ENCODE data around the gene NGB.

NGB gene

DNA sequence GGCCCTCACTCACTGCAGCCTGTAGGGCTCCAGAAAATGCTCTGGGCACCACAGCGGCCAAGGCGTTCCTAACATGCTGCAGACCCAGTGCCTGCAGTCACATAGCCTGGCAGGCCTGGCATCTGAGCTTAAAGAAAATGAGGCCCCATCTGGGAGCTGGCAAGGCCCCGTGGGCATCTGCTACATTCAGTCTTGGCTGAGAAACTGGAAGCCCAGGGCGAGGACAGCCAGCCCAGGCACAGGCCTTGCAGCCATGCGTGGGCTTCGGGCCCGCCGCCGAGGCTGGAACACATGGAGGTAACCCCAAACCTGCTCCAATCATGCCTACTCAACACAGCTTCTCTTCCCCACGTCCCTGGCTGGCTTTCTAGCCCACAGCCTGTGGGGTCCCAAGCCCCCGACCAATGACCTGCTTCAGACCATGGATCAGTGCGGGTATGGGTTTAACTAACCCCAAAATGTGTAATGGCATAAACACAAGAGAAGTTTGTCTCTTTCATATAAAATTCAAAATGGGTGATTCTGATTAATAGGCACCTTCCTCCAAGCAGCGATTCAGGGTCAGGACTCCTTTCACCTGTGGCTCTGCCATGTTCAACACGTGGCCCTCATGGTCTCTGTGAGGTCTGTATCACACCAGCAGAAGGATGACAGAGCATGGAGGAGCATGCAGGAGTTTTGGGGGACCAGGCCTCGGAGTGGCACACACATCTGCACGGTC lies 6.4 kb downstream of the NGB start:
- DNase-seq (ENCODE audit: low spot score) = no peak

DNA sequence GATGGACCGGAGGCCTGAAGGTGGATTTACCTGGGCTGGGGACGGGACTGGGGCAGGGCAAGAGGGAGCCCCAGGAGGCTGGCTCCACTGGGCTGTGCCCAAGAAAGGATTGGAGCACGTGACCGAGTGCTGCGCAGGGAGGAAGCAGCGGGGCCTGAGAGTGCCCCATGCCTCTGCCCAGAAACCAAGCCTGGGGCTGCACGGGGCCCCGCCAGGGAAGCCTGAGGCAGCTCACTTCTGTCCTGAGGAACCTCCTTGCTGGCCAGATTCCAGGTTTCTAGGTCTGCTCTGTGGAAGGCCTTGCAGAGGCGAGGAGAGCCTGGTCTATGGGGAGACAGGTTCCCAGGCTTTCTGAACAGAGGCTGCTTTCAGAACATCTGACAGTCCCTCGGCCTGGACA lies 10.4 kb downstream of the NGB start:
- no peak for DNase-seq (ENCODE audit: low spot score)

DNA sequence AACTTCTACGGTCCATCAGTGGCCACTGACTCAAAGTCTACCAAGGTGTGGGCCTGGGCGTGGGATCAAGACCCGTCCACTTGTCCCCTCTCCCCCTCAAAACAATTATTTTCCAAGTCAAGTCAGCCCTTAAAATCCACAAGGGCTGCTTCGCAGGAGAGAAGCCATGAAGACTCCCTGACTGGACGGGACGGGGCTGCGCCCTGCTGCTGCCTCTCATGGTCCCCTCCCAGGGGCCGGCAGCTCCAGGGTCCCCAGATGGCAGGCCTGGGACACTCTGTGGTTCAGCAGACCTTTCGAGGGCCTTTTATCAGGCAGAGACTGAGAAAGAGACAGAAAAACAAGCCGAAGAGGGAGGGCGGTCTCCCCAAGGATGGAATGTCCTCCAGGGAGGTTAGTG lies 10.8 kb downstream of the NGB start:
- DNase-seq (ENCODE audit: low spot score) = no peak

DNA sequence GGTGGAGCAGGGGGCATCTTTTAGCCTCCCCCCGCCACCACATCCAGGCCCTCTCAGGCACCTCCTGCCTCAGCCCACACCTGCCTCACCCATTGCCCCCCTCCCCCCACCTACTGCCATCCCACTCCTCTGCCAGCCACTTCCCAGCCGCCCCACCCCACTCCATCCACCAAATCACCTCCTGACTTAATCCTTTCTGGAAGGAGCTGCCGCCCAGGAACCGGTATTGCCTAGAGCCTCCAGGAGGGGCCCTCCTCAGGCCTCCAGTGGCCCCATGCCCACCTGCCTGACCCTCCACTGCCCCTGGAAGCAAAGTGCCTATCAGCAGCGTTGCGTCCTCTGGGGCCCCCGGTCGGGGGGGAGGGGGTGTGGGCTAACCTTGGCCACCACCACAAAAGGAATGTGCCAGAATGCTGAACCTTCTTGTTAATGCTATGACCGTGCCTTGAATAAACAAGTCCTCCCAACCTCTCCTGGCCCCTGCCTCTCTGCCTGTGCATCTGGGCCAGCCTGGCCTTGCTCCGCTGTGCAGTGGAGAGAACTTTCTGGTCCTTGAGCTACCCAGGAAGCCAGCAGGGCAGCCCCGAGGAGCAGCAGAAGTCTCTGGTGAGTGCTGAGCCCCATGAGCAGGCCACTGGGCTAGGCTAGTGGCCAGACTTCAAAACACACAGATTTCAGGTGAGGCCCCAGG lies 11.8 kb downstream of the NGB start:
- no peak for DNase-seq (ENCODE audit: low spot score)

DNA sequence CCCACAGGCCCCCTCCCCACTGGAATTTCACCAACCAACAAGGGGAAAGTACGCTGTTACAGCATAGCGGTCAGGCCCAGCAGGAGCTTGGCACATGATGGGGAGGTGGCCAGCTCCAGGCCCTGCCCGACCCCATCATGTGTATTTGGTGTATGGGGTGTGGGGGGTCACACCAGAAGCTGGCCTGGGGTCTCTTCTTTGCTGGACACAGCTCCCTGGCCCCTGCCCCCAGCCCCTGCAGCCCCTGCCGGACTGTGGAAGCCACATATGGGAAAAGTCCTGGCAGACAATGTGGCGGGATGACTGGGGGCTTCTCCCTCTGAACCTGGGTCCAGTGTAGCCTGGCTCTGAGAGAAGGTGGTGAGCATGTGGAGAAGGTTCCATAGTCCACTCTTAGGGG lies 12.4 kb downstream of the NGB start:
- DNase-seq (ENCODE audit: low spot score) = no peak

DNA sequence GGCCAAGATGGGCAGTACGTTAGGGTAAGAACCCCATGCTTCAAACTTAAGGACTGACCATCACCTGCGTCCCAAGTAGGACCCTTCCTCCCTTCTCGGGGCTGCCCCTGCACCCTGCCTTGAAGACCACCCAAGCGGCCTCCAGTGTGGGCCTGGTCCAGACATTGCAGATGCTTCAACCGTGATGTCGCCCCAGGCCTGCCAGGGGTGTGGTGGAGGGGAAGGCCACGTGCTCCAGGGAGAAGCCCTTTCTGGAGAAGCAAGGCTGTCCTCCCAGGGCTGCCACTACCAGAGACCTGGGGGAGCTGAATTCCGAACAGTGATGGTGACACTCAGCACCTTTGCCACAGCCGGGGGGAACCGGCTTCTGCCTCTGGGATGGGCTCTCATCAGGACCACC lies 13.3 kb downstream of the NGB start:
- DNase-seq (ENCODE audit: low spot score) = no peak

DNA sequence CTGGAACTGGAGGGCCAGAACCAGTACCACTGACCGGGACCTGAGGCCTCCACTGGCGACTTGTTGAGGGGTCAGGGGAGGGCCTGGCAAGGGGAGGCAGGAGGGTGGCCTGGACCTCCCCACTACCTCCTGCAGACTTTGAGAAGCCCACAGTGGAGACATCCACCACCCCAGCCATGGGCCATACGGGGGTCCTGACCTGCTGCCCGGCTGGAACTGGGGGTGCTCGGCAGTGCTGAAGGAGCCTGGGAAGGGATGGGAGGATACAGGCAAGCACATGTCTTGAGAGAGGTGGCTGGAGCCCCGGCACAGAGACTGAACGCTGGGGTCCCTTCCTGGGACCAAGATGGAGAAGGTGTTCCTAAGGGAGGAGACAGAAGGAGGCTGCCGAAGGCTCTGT lies 14.3 kb downstream of the NGB start:
- no peak for DNase-seq (ENCODE audit: low spot score)

DNA sequence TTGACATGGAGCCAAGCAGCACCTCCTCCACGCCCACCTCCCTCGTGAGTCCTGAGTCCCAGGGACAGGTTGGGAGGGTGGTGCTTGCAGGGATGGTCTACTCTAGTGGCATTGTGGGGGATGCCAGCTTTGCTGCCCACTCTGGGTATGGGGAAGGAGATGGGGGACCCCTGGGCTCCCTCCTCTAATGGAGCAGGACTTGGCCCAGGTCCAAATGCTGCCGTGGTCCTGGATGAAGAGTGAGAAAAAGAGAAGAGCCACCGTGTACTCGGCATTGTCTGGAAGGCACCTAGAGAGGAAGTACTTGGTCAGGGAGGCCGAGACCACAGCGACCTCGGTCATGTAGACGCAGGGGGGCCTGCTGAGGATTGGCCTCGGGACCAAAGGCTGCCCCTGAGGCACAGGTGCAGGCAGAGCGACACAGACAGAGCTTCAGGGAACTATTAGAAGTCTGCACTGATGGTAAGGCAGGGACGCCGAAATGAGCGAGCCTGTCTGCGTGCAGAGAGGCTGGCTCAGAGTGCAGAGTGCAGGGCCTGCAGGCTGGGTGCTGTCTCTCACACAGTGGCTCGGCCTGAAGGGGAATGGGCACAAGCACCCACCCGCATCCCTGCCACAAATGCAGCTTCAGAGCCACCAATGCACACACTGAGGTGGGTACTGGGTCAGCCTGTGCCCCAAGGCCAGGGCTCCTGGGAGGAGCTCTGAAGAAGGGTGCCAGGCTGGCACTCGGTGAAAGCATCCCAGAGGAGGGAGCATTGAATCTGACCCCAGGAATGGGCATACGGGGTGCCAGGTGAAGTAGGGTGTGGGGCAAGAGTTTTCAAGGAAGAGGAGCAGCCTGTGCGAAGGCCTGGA lies 17.4 kb downstream of the NGB start:
- no peak for DNase-seq (ENCODE audit: low spot score)

DNA sequence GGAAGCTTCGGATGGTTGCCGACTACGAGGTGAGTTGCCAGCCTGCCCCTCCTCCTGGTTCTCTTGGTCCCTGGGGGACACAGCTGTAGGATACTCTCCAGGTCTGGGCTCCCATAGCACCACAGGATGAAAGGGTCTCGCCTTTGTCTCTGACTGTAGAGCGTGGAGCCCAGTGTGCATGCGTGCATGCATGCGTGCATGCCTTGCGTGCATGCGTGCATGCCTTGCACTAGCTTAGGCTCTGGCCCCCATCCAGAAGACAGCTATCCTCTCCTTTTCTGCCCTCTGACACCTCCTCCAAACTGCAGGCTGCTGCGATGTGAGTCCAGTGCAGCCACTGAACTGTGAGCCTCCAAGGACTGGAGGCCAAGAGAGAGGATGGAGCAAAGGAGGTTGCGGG lies 19.1 kb downstream of the NGB start:
- no peak for DNase-seq (ENCODE audit: low spot score)

DNA sequence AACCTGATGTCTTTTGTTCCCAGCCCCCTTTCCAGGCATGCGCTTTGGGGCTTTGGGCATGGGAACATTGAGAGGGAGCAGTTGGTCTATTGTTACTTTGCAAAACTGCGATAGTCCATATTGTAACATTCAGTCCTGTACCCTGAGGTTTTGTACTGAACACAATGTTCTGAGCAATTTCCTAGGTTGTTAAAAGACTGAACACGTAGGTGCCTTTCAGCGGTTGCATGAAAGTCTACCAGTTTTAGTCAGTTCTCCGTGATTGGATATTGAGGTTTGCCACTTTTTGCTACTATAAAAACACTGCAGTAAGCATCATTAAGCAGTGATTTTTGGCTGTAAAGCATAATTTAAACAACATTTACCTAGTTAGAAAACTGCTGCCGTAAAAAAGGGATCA lies 20.1 kb downstream of the NGB start:
- DNase-seq (ENCODE audit: low spot score) = no peak

DNA sequence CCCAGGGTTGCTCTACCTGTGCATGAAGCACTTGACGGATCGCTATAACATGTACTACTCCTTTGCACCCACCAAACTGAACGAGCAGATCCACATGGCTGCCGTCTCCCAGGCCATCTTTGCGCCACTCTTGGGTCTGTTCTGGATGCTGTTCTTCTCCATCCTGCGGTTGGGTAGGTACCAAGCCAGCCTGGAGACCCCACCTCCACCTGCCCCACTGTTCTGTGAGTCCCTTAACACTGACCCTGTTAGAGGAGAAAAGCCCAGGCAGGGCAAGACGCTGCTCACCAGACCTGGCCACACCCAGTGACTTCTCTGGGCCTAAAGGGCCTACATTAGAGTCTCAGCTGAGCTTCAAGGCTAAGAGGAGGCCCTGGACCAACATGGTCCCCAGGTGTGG lies 21.7 kb downstream of the NGB start:
- DNase-seq (ENCODE audit: low spot score) = no peak

DNA sequence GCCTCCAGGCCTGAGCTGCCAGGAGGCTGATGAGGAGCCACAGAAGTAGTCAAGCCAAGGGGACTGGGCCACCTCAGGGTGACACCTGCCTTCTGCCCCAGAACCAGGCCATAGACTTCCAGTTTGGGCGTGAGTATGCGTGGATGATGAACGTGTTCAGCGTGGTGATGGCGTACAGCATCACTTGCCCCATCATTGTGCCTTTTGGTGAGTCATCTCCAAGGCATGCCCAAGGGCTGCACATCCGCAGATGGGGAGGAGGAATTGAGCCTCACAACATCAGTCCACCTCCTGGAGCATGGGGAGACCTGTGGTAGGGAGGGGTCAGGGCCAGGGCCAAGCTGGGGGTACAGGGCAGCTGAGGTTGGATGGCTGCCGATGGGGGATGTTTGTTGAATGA lies 22.3 kb downstream of the NGB start:
- no peak for DNase-seq (ENCODE audit: low spot score)

DNA sequence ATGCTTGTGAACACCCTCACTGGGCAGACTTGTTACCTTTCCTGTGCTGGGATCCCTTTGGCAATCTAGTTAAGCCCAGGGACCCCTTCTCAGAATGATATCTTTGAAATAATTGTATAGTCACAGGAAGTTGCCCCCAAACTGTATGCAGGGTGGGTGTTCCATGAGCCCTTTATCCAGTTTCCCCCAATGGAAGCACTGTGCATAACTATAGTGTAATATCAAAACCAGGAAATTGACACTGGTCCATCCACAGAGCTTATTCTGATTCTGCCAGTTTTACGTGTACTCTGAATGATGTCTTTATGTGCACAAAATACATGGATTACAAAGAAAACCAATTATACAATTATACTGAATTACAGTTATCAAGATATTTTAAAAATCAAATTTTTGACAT lies 24.2 kb downstream of the NGB start:
- DNase-seq (ENCODE audit: low spot score) = no peak

DNA sequence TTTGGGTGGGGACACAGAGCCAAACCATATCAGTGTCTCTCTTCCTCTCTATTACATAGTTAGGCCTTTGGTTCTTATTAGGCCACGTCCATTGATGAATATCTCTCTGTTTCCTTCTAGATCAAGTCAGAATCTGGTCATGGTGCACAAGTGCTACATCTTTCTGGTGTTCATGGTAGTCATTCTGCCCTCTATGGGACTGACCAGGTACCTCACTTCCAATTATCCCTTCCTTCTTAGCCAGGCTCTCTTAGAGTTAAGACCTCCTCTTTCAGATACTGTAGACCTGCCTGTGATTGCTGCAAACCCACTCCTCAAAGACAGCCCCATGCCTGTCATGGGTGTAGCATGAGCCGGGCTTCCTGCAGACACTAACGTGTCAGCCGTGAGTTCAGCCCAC lies 25.2 kb downstream of the NGB start:
- DNase-seq (ENCODE audit: low spot score) = no peak

DNA sequence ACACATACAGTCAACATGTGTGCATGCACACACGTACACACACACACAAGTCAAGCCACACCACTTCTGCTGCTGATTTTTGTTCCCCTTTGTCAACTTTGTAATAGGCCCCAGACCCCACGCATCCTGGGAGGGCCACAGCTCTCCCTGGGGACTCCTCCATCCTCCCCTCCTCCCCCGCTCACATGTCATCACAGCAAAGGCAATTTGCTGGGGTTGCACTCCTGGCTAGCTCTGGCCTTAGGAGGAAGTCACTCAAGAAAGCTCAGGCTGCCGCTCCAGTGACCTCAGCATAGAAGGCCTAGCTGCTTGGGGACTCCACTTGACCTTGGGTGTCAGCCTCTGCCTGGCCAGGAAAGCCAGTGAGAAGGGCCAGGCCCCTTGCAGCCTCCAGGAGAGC lies 27.2 kb downstream of the NGB start:
- DNase-seq (ENCODE audit: low spot score) = no peak

DNA sequence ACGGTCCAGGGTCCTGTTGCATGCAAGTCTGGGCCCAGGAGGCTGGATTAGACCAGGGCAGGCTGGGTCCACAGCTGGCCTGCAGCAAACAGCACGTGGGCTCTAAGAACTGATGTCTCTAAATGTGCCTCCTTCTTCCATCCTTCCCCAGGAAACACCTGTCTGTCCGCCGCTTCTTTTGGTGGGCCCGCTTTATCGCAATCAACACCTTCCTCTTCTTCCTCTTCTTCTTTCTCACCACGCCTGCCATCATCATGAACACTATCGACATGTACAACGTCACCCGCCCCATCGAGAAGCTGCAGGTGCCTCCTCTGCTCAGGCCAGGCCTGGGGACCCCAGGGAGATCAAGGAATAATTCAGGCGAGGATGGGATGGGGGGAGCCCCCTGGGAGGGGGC lies 28.3 kb downstream of the NGB start:
- no peak for DNase-seq (ENCODE audit: low spot score)

DNA sequence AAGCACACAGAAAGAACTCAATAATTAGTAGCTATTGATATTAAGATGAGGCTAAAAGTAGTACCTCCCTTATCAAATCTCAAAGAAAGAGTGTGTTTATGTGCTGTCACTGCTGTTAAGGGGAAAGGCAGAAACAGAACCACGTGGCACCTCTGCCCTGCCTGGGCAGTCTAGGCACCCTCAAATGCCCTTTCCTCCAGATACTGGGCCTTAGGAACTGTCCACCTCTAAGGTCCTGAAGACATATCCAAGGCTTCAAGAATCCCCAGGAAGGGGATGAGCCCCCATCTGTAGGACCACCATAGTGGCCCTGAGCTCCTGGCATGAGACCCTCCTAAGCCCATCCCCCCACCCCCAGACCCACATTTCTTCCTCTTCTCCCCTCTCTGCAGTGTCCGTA lies 29.1 kb downstream of the NGB start:
- DNase-seq (ENCODE audit: low spot score) = no peak

DNA sequence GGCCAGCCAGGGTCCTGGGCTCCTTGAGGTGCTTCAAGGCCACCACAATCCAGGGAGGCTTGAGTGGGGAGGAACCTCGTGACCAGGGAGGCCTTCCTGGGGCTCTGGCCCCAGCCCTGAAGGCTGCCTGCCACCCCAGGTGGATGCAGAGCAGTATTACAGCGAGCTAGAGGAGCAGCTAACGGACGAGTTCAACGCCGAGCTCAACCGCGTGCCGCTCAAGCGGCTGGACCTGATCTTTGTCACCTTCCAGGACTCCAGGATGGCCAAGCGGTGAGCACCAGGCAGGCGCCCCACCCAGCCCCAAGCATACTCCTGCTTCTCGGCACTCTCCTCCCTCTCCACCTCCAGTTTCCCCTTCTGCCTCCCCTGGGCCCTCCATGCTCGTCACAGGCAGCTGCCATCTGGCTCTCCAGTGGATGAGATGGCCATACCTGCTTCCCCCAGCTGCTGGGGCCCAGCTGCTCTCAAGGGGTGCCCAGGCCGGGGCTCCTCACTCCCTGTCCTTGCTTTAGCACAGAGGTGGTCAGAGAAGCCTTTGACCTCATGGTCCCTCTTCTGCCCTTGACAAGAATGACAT lies 30.6 kb downstream of the NGB start:
- no peak for DNase-seq (ENCODE audit: low spot score)

DNA sequence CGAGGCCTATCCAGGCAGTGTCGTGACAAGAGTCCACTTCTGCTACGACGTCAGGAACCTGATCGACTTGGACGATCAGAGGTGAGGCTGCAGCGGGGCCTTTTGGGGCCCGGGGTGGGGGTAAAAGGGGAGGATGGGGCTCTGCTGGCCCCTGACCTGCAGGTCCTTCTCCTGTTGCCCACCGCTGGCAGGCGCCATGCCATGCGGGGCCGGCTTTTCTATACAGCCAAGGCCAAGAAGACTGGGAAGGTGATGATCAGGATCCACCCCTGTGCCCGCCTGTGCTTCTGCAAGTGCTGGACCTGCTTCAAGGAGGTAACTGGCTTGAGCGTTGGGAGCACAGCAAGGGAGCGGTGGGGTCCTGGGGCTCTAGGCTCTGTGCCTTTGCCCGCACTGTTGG lies 31.6 kb downstream of the NGB start:
- no peak for DNase-seq (ENCODE audit: low spot score)

DNA sequence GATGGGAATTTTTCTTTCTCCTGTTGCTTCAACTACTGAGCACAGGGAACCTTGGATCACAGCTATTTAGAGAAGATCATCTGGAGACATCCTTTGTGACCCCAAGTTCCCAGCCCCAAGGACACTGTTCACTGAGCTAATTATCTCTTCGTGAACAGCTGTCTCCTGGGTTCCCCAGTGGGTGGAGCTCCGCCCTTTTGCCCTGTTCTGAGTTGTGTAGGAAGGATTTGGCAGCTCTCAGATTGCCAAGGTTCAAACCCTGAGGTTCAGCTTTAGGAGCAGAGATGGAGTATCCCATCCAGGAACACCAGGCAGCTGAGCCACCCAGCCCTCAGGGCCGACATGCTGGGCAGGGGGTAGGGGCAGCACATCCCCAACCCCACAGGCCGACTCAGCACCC lies 32.0 kb downstream of the NGB start:
- no peak for DNase-seq (ENCODE audit: low spot score)

DNA sequence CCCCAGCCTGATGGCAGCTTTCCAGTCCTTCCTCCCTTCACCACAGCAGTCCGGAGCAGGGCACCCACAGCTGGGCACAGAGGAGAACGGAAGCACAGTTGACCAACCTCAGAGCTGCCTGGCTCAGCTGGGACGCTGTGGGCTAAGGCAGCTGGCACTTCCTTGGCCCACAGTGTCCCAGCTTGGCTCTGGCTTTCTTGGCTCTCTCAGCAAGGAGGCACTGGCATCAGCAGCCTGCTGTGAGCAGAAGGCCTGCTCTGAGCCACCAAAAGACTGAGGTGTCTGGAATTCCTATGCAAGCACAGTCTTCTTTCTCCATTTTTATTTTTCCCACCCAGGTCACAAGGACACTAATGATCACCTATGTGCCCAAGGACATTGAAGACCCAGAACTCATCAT lies 32.6 kb downstream of the NGB start:
- no peak for DNase-seq (ENCODE audit: low spot score)

DNA sequence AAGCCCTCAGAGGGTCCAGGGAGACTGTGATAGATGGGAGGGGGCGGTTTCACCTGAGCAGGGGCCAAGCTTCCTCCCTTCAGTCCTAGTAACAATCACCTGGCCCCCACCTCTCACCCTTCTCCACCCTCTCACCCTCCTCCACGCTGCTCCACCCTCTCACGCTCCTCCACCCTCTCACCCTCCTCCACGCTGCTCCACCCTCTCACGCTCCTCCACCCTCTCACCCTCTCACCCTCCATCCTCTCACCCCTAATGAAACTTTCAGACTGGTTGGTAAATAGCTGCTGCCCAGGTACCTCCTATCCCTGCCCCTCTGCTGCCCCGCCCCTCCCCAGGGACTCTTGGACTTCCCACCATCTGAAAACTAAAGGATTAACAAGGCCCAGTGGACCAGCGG lies 34.2 kb downstream of the NGB start:
- DNase-seq (ENCODE audit: low spot score) = no peak

DNA sequence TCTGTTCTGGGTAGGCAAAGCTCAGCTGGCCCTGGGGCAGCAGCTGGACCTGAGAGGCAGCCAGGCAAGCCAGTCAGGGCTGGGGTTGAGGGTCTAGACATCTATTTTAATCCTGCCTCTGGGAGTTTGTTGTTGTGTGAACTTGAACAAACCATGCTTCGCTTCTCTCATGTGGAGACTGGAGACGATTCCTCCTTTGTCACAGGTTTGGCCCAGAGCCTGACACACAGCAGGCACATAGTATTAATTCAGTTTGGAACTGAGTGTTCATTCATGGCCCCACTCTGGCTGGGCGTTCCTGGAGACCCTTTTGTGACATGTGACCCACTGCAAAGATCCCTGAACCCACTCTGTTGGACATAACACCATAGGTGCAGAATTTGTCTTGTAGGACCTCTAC lies 39.3 kb downstream of the NGB start:
- no peak for DNase-seq (ENCODE audit: low spot score)

Measured in CD4-positive, alpha-beta T cell treated with Interleukin-2 at 100 ng/mL for 4 hours (primary cell).